ENCODE measurements around the gene GLIS1.

The GLIS1 gene

DNA sequence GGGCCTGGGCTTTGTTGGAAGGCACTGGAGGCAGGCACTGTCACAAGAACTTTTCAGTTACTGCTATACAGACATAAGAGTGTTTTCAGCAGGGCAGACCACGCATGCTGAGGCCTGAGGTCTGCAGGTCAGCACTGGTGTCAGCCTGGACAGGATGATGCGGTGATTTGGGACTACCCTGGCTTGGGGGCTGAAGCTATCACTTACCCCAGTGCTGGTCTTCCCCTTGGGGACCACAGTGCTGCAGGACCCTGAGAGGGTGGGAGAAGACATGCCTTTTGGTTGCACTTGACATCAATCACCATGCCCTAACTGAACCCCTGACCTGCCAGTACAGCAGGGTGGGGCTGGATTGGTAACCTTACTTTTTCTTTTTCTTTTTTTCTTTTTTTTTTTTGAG lies 270.6 kb downstream of the GLIS1 start:
- Histone ChIP-seq H2AK5ac (ENCODE audit: low read length, severe bottlenecking) (no peak overlapping the region), H3K36me3 (ENCODE audit: control insufficient read depth in 1 of 2, insufficient read depth in 2 of 2, low read depth in 1 of 2, low read length in 2 of 2) (no peaks in the 10 kb centered on the region), H3K79me1 (replicated peaks; ENCODE audit: low read length, poor library complexity, severe bottlenecking) (no peaks in the 10 kb centered on the region), H3K4me1 (ENCODE audit: control insufficient read depth, insufficient read depth, low read depth, low read length) (peaks cover 6% of the 10 kb centered on the region), H3K14ac (ENCODE audit: low read length in 2 of 2) (no peak overlapping the region), H3K9me3 (ENCODE audit: control insufficient read depth, low read length) (no peaks in the 10 kb centered on the region), H4K91ac (ENCODE audit: low read length) (no peak overlapping the region), H2AFZ (ENCODE audit: low read depth, low read length) (no peak overlapping the region), H4K8ac (ENCODE audit: low read length) (no peak overlapping the region), H3K4ac (ENCODE audit: low read depth in 1 of 2, low read length in 2 of 2) (no peak overlapping the region), H3K27me3 (ENCODE audit: control insufficient read depth in 1 of 2, insufficient read depth in 1 of 2, low read length in 2 of 2) (peaks cover 0 to 20% of the 10 kb centered on the region in 2 experiments), H3K4me2 (ENCODE audit: low read length, poor library complexity, severe bottlenecking) (no peak overlapping the region), H3K18ac (ENCODE audit: low read depth in 1 of 2, low read length in 2 of 2) (no peak overlapping the region), H3K27ac (ENCODE audit: low read length, poor library complexity, severe bottlenecking) (no peak overlapping the region), H3K4me3 (ENCODE audit: insufficient read depth in 1 of 2, low read depth in 1 of 2, low read length in 2 of 2) (no peak overlapping the region), H3K23ac (ENCODE audit: low read length in 2 of 2) (no peak overlapping the region), H2BK120ac (ENCODE audit: low read depth, low read length) (no peak overlapping the region), H2BK12ac (ENCODE audit: low read length in 2 of 2) (no peak overlapping the region), H3K9ac (ENCODE audit: low read length) (no peak overlapping the region), H2BK15ac (ENCODE audit: low read depth, poor library complexity, severe bottlenecking) (no peak overlapping the region), H2BK5ac (ENCODE audit: low read depth, low read length, poor library complexity, severe bottlenecking) (no peak overlapping the region)
- WGBS, result 100% methylated on average over 2 of the region's 2 CpGs
- no peak for DNase-seq

DNA sequence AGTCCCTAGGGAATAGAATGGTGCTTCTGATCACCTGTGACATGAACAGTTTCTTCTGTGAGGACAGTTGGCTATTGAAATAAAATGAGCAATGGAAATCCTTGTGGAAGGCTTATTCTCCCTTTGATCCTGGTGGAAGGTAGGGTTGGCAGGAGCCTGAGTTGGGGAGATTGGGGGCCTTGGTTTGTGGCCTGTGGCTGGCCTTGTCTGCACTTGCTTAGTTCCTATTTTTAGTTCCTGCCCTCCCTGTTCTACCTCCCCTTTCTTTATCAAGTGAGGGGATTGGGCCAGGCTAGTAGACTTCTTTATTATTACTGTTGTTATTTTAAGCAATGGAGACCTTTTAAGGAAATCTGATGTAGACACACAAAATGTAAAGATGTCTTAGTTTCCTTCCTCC lies 271.6 kb downstream of the GLIS1 start:
- H4K8ac ChIP-seq (ENCODE audit: low read length), result no peak overlapping the region

DNA sequence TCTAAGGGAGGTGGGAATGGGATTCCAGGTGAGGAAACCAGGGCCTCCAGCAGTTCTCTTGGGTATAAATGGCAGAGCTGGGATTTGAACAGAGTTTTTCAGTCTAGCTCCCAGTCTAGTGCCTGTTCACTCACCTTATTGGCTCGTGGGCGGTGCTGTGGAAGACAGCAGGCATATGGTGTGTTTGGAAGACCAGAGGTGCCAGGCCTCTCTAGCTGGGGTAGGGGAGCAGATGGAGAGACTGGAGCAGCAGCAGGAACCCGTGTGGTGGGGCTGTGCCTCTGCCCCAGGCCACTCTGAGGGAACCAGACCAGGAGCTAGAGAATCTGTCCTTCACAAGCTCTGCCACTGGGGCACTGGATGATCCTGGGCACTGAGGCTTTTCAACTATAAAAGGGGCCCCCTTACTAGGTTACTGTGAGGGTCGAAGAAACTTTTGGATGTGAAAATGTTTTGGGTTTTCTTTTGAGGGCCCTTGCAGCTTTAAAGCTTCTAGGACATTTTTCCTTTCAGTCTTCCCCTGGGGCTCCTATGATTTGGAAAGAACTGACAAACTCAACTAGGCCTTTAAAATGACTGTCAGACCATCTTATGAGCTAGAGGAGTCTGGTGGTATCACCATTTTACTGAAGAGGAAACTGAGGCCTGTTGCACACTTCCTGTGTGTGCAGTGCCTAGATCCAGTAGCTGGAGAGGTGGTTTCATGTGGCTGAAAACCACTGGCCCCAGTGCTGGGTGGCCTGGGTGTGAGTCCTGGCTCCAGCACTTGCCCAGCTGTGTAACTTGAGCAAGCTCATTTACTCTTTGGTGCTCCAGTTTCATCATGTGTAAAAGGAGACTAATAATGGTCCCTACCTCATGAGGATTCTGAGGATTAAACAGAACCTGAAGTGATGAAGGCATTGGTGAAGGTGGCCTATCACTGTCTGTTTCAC lies 273.7 kb downstream of the GLIS1 start:
- Histone ChIP-seq H4K91ac (ENCODE audit: low read length) (no peak overlapping the region), H3K4me2 (ENCODE audit: low read length, poor library complexity, severe bottlenecking) (no peak overlapping the region), H2AFZ (ENCODE audit: low read depth, low read length) (no peak overlapping the region), H3K9me3 (ENCODE audit: control insufficient read depth, low read length) (no peaks in the 10 kb centered on the region), H3K9ac (ENCODE audit: low read length) (no peak overlapping the region), H3K79me1 (replicated peaks; ENCODE audit: low read length, poor library complexity, severe bottlenecking) (no peaks in the 10 kb centered on the region), H2BK15ac (ENCODE audit: low read depth, poor library complexity, severe bottlenecking) (no peak overlapping the region), H3K4me3 (ENCODE audit: insufficient read depth in 1 of 2, low read depth in 1 of 2, low read length in 2 of 2) (no peak overlapping the region), H3K4me1 (ENCODE audit: control insufficient read depth, insufficient read depth, low read depth, low read length) (peaks cover 7% of the 10 kb centered on the region), H2BK12ac (ENCODE audit: low read length in 2 of 2) (no peak overlapping the region), H4K8ac (ENCODE audit: low read length) (no peak overlapping the region), H3K4ac (ENCODE audit: low read depth in 1 of 2, low read length in 2 of 2) (no peak overlapping the region), H2AK5ac (ENCODE audit: low read length, severe bottlenecking) (no peak overlapping the region), H2BK5ac (ENCODE audit: low read depth, low read length, poor library complexity, severe bottlenecking) (no peak overlapping the region), H3K27me3 (ENCODE audit: control insufficient read depth in 1 of 2, insufficient read depth in 1 of 2, low read length in 2 of 2) (peaks cover 0 to 46% of the 10 kb centered on the region in 2 experiments), H3K14ac (ENCODE audit: low read length in 2 of 2) (no peak overlapping the region), H3K36me3 (ENCODE audit: control insufficient read depth in 1 of 2, insufficient read depth in 2 of 2, low read depth in 1 of 2, low read length in 2 of 2) (no peaks in the 10 kb centered on the region), H3K23ac (ENCODE audit: low read length in 2 of 2) (no peak overlapping the region), H3K27ac (ENCODE audit: low read length, poor library complexity, severe bottlenecking) (no peak overlapping the region), H2BK120ac (ENCODE audit: low read depth, low read length) (no peak overlapping the region), H3K18ac (ENCODE audit: low read depth in 1 of 2, low read length in 2 of 2) (no peak overlapping the region)
- 34% methylated on average over 3 of the region's 4 CpGs for WGBS
- DNase-seq, result no peak

More for the DNA sequence above, 271.6 kb downstream of the GLIS1 start:
- no peak overlapping the region for H2BK12ac ChIP-seq (ENCODE audit: low read length in 2 of 2)
- no peak overlapping the region for H3K4me2 ChIP-seq (ENCODE audit: low read length, poor library complexity, severe bottlenecking)
- peaks cover 0 to 30% of the 10 kb centered on the region in 2 experiments for H3K27me3 ChIP-seq (ENCODE audit: control insufficient read depth in 1 of 2, insufficient read depth in 1 of 2, low read length in 2 of 2)
- H3K36me3 ChIP-seq (ENCODE audit: control insufficient read depth in 1 of 2, insufficient read depth in 2 of 2, low read depth in 1 of 2, low read length in 2 of 2), result no peaks in the 10 kb centered on the region
- H3K23ac ChIP-seq (ENCODE audit: low read length in 2 of 2), result no peak overlapping the region
- no peak overlapping the region for H3K27ac ChIP-seq (ENCODE audit: low read length, poor library complexity, severe bottlenecking)
- H3K4ac ChIP-seq (ENCODE audit: low read depth in 1 of 2, low read length in 2 of 2), result no peak overlapping the region
- no peak overlapping the region for H2BK5ac ChIP-seq (ENCODE audit: low read depth, low read length, poor library complexity, severe bottlenecking)
- H2BK15ac ChIP-seq (ENCODE audit: low read depth, poor library complexity, severe bottlenecking), result no peak overlapping the region
- no peak overlapping the region for H2AFZ ChIP-seq (ENCODE audit: low read depth, low read length)
- no peaks in the 10 kb centered on the region for H3K79me1 ChIP-seq (replicated peaks; ENCODE audit: low read length, poor library complexity, severe bottlenecking)
- no peak overlapping the region for H3K4me3 ChIP-seq (ENCODE audit: insufficient read depth in 1 of 2, low read depth in 1 of 2, low read length in 2 of 2)
- no peak overlapping the region for H3K14ac ChIP-seq (ENCODE audit: low read length in 2 of 2)
- H3K4me1 ChIP-seq (ENCODE audit: control insufficient read depth, insufficient read depth, low read depth, low read length), result peaks cover 8% of the 10 kb centered on the region
- no peak overlapping the region for H2BK120ac ChIP-seq (ENCODE audit: low read depth, low read length)
- H2AK5ac ChIP-seq (ENCODE audit: low read length, severe bottlenecking), result no peak overlapping the region
- H4K91ac ChIP-seq (ENCODE audit: low read length), result no peak overlapping the region
- H3K18ac ChIP-seq (ENCODE audit: low read depth in 1 of 2, low read length in 2 of 2), result no peak overlapping the region
- no peaks in the 10 kb centered on the region for H3K9me3 ChIP-seq (ENCODE audit: control insufficient read depth, low read length)
- H3K9ac ChIP-seq (ENCODE audit: low read length), result no peak overlapping the region
- no peak for DNase-seq

DNA sequence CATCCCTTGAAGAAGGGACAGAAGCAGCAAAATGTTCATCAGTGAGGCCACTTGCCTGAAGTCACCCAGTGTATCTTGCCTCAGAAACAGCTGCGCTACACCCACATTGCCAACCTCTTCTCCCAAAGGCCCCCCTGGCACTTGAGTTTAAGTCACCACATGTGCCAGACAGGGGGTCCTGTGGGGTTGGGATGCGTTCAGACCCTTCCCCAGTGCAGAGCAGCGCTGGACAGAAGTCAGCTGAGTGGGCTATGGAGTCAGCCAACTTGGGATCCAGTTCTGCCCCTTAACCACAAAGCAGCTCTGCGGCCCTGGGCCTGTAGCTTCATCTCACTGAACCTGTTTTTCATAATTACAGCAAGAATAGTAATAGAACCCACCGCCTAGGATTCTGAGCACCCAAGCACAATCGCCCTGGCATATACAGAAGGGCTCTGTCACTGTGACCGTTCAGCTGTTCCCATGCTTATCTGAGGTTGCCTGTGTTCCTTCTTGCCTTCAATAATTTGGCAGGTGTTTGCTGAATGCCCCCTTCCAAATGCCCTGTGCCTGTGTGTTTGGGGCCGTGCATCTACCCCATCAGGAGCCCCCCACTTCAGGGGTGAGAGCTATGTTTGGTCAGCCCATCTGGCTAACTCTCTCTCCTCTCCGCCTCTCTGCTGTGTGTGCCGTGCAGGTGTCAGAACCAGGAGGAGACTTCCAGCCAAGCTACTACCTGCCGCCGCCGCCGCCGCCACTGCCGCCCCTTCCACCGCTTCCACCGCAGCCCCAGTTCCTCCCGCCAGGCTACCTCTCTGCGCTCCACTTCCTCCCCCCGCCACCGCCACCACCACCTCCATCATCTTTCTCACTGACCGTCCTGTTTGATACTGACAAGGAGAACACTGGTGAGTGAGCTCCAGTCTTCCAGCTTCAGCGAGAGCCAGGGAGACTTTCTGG lies 274.7 kb downstream of the GLIS1 start:
- Histone ChIP-seq H2BK15ac (ENCODE audit: low read depth, poor library complexity, severe bottlenecking) (no peak overlapping the region), H3K9me3 (ENCODE audit: control insufficient read depth, low read length) (no peaks in the 10 kb centered on the region), H3K4me1 (ENCODE audit: control insufficient read depth, insufficient read depth, low read depth, low read length) (peaks cover 5% of the 10 kb centered on the region), H3K4me3 (ENCODE audit: insufficient read depth in 1 of 2, low read depth in 1 of 2, low read length in 2 of 2) (no peak overlapping the region), H4K8ac (ENCODE audit: low read length) (no peak overlapping the region), H3K23ac (ENCODE audit: low read length in 2 of 2) (no peak overlapping the region), H3K9ac (ENCODE audit: low read length) (no peak overlapping the region), H2AFZ (ENCODE audit: low read depth, low read length) (no peak overlapping the region), H2BK5ac (ENCODE audit: low read depth, low read length, poor library complexity, severe bottlenecking) (no peak overlapping the region), H3K79me1 (replicated peaks; ENCODE audit: low read length, poor library complexity, severe bottlenecking) (no peaks in the 10 kb centered on the region), H4K91ac (ENCODE audit: low read length) (no peak overlapping the region), H3K4ac (ENCODE audit: low read depth in 1 of 2, low read length in 2 of 2) (no peak overlapping the region), H3K14ac (ENCODE audit: low read length in 2 of 2) (no peak overlapping the region), H3K27me3 (ENCODE audit: control insufficient read depth in 1 of 2, insufficient read depth in 1 of 2, low read length in 2 of 2) (peaks cover 0 to 46% of the 10 kb centered on the region in 2 experiments), H3K27ac (ENCODE audit: low read length, poor library complexity, severe bottlenecking) (no peak overlapping the region), H3K36me3 (ENCODE audit: control insufficient read depth in 1 of 2, insufficient read depth in 2 of 2, low read depth in 1 of 2, low read length in 2 of 2) (no peaks in the 10 kb centered on the region), H2BK12ac (ENCODE audit: low read length in 2 of 2) (no peak overlapping the region), H3K4me2 (ENCODE audit: low read length, poor library complexity, severe bottlenecking) (no peak overlapping the region), H2BK120ac (ENCODE audit: low read depth, low read length) (no peak overlapping the region), H2AK5ac (ENCODE audit: low read length, severe bottlenecking) (no peak overlapping the region), H3K18ac (ENCODE audit: low read depth in 1 of 2, low read length in 2 of 2) (no peak overlapping the region)
- DNase-seq, result no peak
- WGBS, result 92% methylated on average over 24 of the region's 24 CpGs
